Measurements from ENCODE around the gene CTNNB1.

DNA sequence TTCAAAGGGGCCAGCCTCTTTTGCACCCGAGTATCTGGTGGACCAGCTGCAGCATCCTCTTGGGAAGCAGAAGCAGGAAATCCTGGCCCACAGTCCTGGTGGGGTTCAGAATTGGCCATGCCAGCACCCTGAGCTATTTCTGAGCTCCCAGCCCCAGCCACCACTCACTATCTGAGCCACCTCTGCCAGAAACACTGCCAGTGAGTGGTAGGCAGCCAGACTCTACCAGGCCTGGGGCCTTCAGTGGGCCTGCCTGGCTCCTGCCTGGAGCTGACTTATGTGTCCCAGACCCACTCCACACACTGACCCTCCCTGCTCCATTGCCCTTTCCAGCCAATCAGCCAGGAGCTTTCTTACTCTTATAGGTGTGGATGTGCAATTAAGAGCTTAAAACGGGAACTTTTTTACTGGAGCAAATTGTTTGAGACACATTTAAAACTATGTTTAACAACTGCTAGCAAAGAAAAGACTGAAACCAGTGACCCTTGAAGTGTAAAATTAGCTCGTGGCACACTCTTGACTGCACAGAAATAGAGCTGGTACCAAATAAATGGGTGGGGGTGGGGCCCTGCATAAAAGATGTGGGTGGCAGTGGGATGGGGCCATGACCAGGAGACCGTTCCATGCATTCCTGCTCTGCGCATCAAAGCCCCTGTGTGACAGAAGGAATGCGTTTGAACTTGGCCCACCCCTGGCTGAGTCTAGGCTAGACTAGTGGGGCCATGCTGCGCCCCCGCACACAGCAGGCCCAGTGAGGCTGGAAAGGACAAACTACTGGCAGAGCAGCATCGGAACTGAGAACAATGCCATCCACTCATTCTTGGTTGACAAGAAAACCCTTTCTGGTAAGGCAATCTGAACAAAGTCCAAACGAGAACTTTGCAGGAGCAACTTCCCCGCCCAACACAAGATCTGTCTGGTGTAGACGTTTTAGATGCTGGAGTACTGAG, 48.0 kb downstream of the CTNNB1 start:
- TF ChIP-seq POLR2A (IDR thresholded peaks at IDR 0.05): no peak
- TF ChIP-seq CTCF (IDR thresholded peaks at IDR 0.05): no peak
- TF ChIP-seq POLR2AphosphoS5 (IDR thresholded peaks at IDR 0.05): no peak

Data from breast epithelium (tissue), 3 donors.